Hepatocyte (in vitro differentiated cells): Measurements from ENCODE around the gene RBMS1. TPM values are rescaled to one million over a fixed set of nuclear protein-coding genes. Genes with fewer than 3 reads are reported as not detected.

Source experiments
- DNase-seq: peaks from one replicate; pipeline ENCODE4 v3.0.0-alpha.2; 2016; ENCODE audit warnings: low spot score
- H2AFZ ChIP-seq: fragments of 200-600 bp; sonication (generic); 2 replicates; pipeline ENCODE4 v1.6.0; 2016; ENCODE audit warnings: antibody characterized with exemption, mild to moderate bottlenecking
- H3K27ac ChIP-seq: fragments of 200-600 bp; sonication (generic); 2 replicates; pipeline ENCODE4 v1.5.1; 2016; ENCODE audit warnings: mild to moderate bottlenecking
- H3K27me3 ChIP-seq: fragments of 200-600 bp; sonication (generic); 2 replicates; pipeline ENCODE4 v1.6.1; 2016
- H3K36me3 ChIP-seq: fragments of 200-600 bp; sonication (generic); replicated peaks from 2 replicates; pipeline ENCODE4 v1.5.1; 2016; ENCODE audit warnings: low read depth; ENCODE audit not compliant: insufficient read depth
- H3K4me1 ChIP-seq: fragments of 200-600 bp; sonication (generic); 2 replicates; pipeline ENCODE4 v1.5.1; 2016; ENCODE audit warnings: mild to moderate bottlenecking, moderate library complexity; ENCODE audit not compliant: insufficient read depth
- H3K4me2 ChIP-seq: fragments of 200-600 bp; sonication (generic); 2 replicates; pipeline ENCODE4 v1.6.0; 2016
- H3K4me3 ChIP-seq: fragments of 200-600 bp; sonication (generic); 2 replicates; pipeline ENCODE4 v1.5.1; 2016; ENCODE audit warnings: mild to moderate bottlenecking
- H3K79me2 ChIP-seq: fragments of 200-600 bp; sonication (generic); 2 replicates; pipeline ENCODE4 v1.6.0; 2017; ENCODE audit warnings: mild to moderate bottlenecking
- H3K9me2 ChIP-seq: fragments of 200-600 bp; sonication (generic); replicated peaks from 2 replicates; pipeline ENCODE4 v1.6.0; 2017; ENCODE audit warnings: mild to moderate bottlenecking; ENCODE audit not compliant: insufficient read depth
- H3K9me3 ChIP-seq: fragments of 200-600 bp; sonication (generic); 2 replicates; pipeline ENCODE4 v1.5.1; 2016; ENCODE audit warnings: low read depth, mild to moderate bottlenecking
- H4K20me1 ChIP-seq: fragments of 200-600 bp; sonication (generic); 2 replicates; pipeline ENCODE4 v1.6.0; 2016; ENCODE audit warnings: mild to moderate bottlenecking; ENCODE audit not compliant: insufficient read depth, poor library complexity, severe bottlenecking
- EZH2 ChIP-seq: fragments of 200-600 bp; sonication (generic); IDR thresholded peaks from 2 replicates; pipeline ENCODE4 v1.6.1; 2016; ENCODE audit warnings: antibody characterized with exemption, mild to moderate bottlenecking, borderline replicate concordance
- EZH2phosphoT487 ChIP-seq: fragments of 200-600 bp; sonication (generic); IDR thresholded peaks from one replicate; pipeline ENCODE4 v1.6.1; 2018; ENCODE audit warnings: antibody characterized with exemption, mild to moderate bottlenecking, low read depth, moderate library complexity; ENCODE audit not compliant: unreplicated experiment, severe bottlenecking
- WGBS: methylation state at CpG from one replicate; pipeline ENCODE4 v1.1.6; 2016; ENCODE audit warnings: low lambda C conversion rate; ENCODE audit errors: missing lambda C conversion rate; 5-methylcytosine and 5-hydroxymethylcytosine counted together
- polyA plus RNA-seq: library from polyadenylated mRNA; unstranded; fragments of >200 nt; fragmentation: Nextera tagmentation; extraction: Ambion mirVana; gene quantifications from 2 replicates; pipeline ENCODE4 v1.2.1, GENCODE V29; 2016
- total RNA-seq: library from RNA; depleted of rRNA; stranded (reverse); fragments of >200 nt; gene quantifications from 2 replicates; pipeline ENCODE4 v1.2.3, GENCODE V29; 2014
- TF ChIP-seq, protein P1 (sequence below): fragments of 200-600 bp; sonication (generic); IDR thresholded peaks from 2 replicates; pipeline ENCODE4 v1.5.1; 2016; ENCODE audit warnings: antibody characterized with exemption, mild to moderate bottlenecking; ENCODE audit not compliant: poor library complexity

The RBMS1 gene
- total and polyA plus RNA-seq, 2 experiments from 2014 or later: 87.9 to 103 TPM

DNA sequence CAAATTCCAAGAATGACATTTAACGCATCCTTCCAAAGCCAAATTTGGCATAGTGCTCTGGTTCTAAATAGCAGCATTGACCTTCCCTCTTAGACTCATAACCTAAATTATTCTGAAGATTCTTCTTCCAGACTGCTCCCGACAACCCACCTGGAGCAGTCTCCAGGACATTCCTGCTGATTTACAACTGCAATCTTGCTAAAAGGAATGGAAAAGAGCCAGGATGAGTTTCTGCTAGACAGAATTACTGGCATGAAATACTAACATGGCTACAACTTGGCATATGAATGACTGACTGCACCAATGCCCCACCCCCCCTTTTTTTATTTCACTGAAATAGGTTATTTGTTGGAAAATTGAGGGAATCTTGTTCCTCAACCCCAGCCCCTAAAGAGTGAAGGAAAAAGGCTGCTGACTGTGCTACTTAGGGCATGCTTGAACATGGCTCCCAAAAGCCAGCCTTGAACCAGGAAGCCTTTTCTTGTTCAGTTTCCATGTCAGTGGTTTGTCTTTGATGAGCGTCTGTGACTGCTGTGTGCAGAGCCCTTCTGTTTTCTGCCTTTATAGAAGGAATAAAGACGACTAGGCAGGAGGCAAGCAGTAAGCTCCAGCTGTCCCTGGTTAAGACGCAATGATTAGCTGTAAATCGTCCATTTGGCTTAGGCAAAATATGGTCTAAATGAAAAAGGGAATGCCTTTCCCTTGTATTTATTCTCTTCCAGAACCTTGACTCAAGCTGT, 246.1 kb downstream of the RBMS1 start:
- no peaks in the 10 kb centered on the region for H3K9me2 ChIP-seq
- 66% methylated on average over 6 of the region's 6 CpGs for WGBS
- H3K4me2 ChIP-seq: no peak overlapping the region
- DNase-seq: no peak
- no peaks in the 10 kb centered on the region for H4K20me1 ChIP-seq
- H3K36me3 ChIP-seq: no peaks in the 10 kb centered on the region
- H2AFZ ChIP-seq: no peak overlapping the region
- H3K27me3 ChIP-seq: no peaks in the 10 kb centered on the region
- peaks cover 7% of the 10 kb centered on the region for H3K4me1 ChIP-seq
- H3K27ac ChIP-seq: no peak overlapping the region
- H3K9me3 ChIP-seq: no peaks in the 10 kb centered on the region
- no peak for TF ChIP-seq EZH2phosphoT487
- H3K79me2 ChIP-seq: no peaks in the 10 kb centered on the region
- H3K4me3 ChIP-seq: no peak overlapping the region

DNA sequence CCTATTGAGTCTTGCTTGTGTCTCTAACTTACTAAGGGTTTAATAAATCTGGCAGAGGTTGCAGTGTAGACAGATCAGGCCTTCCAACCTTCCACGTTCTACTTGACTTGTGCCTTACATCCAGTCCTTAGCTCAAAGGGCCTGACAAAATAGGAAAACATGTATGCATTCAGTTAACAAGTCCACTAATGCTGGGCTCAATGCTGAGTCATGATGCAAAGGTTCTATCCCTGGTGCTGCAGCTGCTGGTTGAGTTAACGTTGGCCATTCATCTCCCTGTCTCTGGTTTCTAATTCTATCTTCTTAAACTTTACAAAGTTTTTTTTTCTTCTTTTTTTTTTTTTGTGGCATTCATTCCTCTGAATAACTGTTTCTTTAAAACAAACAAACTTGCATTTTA, 247.3 kb downstream of the RBMS1 start:
- H3K4me2 ChIP-seq: no peak overlapping the region
- H3K9me3 ChIP-seq: no peaks in the 10 kb centered on the region
- 81% methylated on average over 2 of the region's 2 CpGs for WGBS
- H3K4me1 ChIP-seq: peaks cover 17% of the 10 kb centered on the region
- H3K9me2 ChIP-seq: no peaks in the 10 kb centered on the region
- H2AFZ ChIP-seq: no peak overlapping the region
- DNase-seq: no peak
- no peaks in the 10 kb centered on the region for H3K79me2 ChIP-seq
- H3K27me3 ChIP-seq: no peaks in the 10 kb centered on the region
- H4K20me1 ChIP-seq: no peaks in the 10 kb centered on the region
- H3K4me3 ChIP-seq: no peak overlapping the region
- TF ChIP-seq, protein P1, sequence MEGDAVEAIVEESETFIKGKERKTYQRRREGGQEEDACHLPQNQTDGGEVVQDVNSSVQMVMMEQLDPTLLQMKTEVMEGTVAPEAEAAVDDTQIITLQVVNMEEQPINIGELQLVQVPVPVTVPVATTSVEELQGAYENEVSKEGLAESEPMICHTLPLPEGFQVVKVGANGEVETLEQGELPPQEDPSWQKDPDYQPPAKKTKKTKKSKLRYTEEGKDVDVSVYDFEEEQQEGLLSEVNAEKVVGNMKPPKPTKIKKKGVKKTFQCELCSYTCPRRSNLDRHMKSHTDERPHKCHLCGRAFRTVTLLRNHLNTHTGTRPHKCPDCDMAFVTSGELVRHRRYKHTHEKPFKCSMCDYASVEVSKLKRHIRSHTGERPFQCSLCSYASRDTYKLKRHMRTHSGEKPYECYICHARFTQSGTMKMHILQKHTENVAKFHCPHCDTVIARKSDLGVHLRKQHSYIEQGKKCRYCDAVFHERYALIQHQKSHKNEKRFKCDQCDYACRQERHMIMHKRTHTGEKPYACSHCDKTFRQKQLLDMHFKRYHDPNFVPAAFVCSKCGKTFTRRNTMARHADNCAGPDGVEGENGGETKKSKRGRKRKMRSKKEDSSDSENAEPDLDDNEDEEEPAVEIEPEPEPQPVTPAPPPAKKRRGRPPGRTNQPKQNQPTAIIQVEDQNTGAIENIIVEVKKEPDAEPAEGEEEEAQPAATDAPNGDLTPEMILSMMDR: no peak
- TF ChIP-seq EZH2 (no peak), EZH2phosphoT487 (no peak)
- no peaks in the 10 kb centered on the region for H3K36me3 ChIP-seq
- H3K27ac ChIP-seq: no peak overlapping the region

DNA sequence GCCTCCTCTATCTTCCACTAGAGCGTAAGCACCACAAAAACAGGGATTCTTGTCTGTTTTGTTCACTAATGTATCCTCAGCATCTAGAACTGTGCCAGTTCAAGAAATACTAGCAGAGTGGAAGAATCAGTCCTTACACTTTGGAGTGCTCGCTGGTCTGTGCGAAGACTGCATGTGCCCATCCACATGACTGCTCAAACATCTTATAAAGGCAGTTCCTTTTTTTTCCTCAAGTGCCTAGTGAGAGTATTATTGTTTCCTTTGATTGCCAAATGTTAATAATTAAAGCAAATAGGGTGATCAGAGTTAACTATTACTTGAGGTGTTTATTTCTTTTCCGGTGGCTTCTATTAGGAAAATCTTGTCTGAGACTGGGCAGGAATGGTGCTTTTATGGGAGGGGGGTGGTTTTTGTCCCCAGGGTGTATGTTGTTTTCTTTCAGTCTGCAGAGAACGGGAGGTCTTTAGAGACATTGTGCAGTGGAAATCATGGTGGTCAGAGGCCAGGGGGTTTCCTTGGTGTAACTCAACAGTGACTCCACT, 247.9 kb downstream of the RBMS1 start:
- Histone ChIP-seq H3K9me3 (no peaks in the 10 kb centered on the region), H4K20me1 (no peaks in the 10 kb centered on the region), H3K36me3 (no peaks in the 10 kb centered on the region), H3K4me3 (no peak overlapping the region), H3K9me2 (no peaks in the 10 kb centered on the region), H3K4me1 (peaks cover 17% of the 10 kb centered on the region), H3K4me2 (no peak overlapping the region), H3K27ac (no peak overlapping the region), H3K79me2 (no peaks in the 10 kb centered on the region), H3K27me3 (no peaks in the 10 kb centered on the region), H2AFZ (no peak overlapping the region)
- 71% methylated on average over 5 of the region's 5 CpGs for WGBS
- TF ChIP-seq EZH2phosphoT487 (no peak), EZH2 (no peak)
- TF ChIP-seq, protein P1: no peak
- no peak for DNase-seq

DNA sequence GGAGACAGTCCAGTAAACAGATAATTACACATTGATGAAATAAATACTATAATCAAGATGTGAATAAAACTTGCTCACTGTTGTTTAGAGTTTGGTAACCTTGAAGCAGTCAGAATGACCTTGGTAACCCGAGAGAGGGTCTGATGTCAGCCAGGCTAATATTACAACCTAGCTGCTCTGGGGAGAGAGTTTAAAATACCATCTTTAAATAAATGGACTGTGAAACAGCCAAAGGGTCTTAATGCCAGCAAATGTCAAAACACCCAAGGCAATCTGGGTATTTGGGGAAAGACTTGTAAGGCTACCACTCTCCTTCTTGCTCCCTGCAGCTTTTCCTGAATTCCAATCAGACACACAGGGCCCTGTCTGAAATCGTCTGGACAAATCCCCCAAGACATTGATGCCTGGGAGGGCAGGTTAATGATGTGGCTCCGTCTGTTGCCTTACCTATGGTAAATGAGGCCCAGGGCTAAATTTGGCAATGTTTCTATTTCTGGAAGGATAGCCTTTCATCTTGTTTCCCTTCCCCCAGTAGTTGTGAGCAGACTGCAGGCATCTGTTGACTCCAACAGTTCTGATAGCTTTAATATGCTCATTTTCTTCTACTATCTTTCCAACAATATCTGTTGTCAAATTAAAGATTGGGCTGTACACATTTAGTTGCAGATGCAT, 250.6 kb downstream of the RBMS1 start:
- Histone ChIP-seq H4K20me1 (no peaks in the 10 kb centered on the region), H3K4me2 (no peak overlapping the region), H3K9me3 (no peaks in the 10 kb centered on the region), H3K27ac (no peak overlapping the region), H3K27me3 (no peaks in the 10 kb centered on the region), H2AFZ (no peak overlapping the region), H3K9me2 (no peaks in the 10 kb centered on the region), H3K4me1 (peaks cover 17% of the 10 kb centered on the region), H3K79me2 (no peaks in the 10 kb centered on the region), H3K36me3 (no peaks in the 10 kb centered on the region), H3K4me3 (no peak overlapping the region)
- no peak for DNase-seq
- TF ChIP-seq, protein P1: no peak
- TF ChIP-seq EZH2phosphoT487 (no peak), EZH2 (no peak)
- 37% methylated on average over 3 of the region's 3 CpGs for WGBS
